HepG2 (cell line): Measurements from ENCODE around the gene BIRC3. TPM values are rescaled to one million over a fixed set of nuclear protein-coding genes. Genes with fewer than 3 reads are reported as not detected.

Experiments
- CENPX ChIP-seq: sonication (generic); formaldehyde crosslinking; IDR thresholded peaks from 2 replicates; pipeline ENCODE4 v1.9.0; 2021; ENCODE audit warnings: mild to moderate bottlenecking, missing genetic modification reagents, moderate library complexity
- HOMEZ ChIP-seq: IDR thresholded peaks from 2 replicates; pipeline ENCODE4 v1.6.1; 2016; ENCODE audit warnings: low read depth
- TIGD3 ChIP-seq: sonication (generic); formaldehyde crosslinking; IDR thresholded peaks from 2 replicates; pipeline ENCODE4 v1.5.1; 2020; ENCODE audit warnings: mild to moderate bottlenecking, missing genetic modification reagents, borderline replicate concordance
- ZBTB49 ChIP-seq: sonication (generic); formaldehyde crosslinking; IDR thresholded peaks from 2 replicates; pipeline ENCODE4 v1.4.0; 2020; ENCODE audit warnings: missing genetic modification reagents, borderline replicate concordance
- ZFP36L1 ChIP-seq: sonication (generic); formaldehyde crosslinking; IDR thresholded peaks from 2 replicates; pipeline ENCODE4 v1.8.0; 2022; ENCODE audit warnings: mild to moderate bottlenecking, missing genetic modification reagents, moderate library complexity
- ZNF616 ChIP-seq: sonication (generic); formaldehyde crosslinking; IDR thresholded peaks from 2 replicates; pipeline ENCODE4 v1.5.0; 2020; ENCODE audit warnings: low read depth, mild to moderate bottlenecking, missing genetic modification reagents
- ZNF841 ChIP-seq: sonication (generic); formaldehyde crosslinking; IDR thresholded peaks from 2 replicates; pipeline ENCODE4 v1.8.1; 2023; ENCODE audit warnings: missing genetic modification reagents, borderline replicate concordance
- polyA plus RNA-seq, 8 experiments: library from polyadenylated mRNA; depleted of rRNA in 3 of 8; stranded (reverse) in 7 of 8; unstranded in 1 of 8; fragments of >200 nt; fragmentation: Illumina TruSeq in 4 of 8; extraction: Trizol in 4 of 8; gene quantifications; 2 replicates each; pipeline versions ENCODE4 v1.2.1 to v1.2.3, GENCODE V29; 2011 to 2016; ENCODE audit warnings: low read depth in 4 of 8, missing spikeins in 1 of 8, mixed read lengths in 1 of 8; ENCODE audit not compliant: insufficient read depth in 1 of 8
- total RNA-seq, 5 experiments: library from RNA; depleted of rRNA; stranded (reverse); fragments of >200 nt; fragmentation: Illumina TruSeq; extraction: Trizol; gene quantifications; 2 replicates each; pipeline ENCODE4 v1.2.3, GENCODE V29; 2016; ENCODE audit warnings: low read depth in 1 of 5

The BIRC3 gene
- total and polyA plus RNA-seq, 2 of the 13 experiments (the other 11 are each of a cell fraction or from before 2014, with no cell fraction given): 0.41 to 4.2 TPM

GRCh38 chr11:102375720-102376399, 58.6 kb downstream of the BIRC3 start (continued):
- TF ChIP-seq ZBTB49 (CRISPR knock-in tag) (no peak), CENPX (CRISPR knock-in tag) (no peak), TIGD3 (CRISPR knock-in tag) (no peak), ZNF841 (CRISPR knock-in tag) (no peak), ZNF616 (CRISPR knock-in tag) (no peak), HOMEZ (CRISPR knock-in tag) (no peak), ZFP36L1 (CRISPR knock-in tag) (no peak)
